LHCN-M2 (cell line): ENCODE data around the gene GREB1L. TPM values are rescaled to one million over a fixed set of nuclear protein-coding genes. Genes with fewer than 3 reads are reported as not detected.
"Not testable (repeated sequence)": the region's sequence is repeated elsewhere in the genome, so short reads cannot be mapped to it uniquely, and the experiment has no call there.

Experiments
- DNase-seq: peaks from one replicate; pipeline ENCODE4 v3.0.0-alpha.2; 2012; ENCODE audit warnings: low read depth
- total RNA-seq: library from RNA; depleted of rRNA; stranded (reverse); fragments of >200 nt; gene quantifications from 2 replicates; pipeline ENCODE4 v1.2.3, GENCODE V29; 2014

The GREB1L gene
- total RNA-seq, 1 experiment from 2014 or later, result 15.2 TPM

GRCh38 chr18:21363348-21363747, 121.3 kb downstream of the GREB1L start:
- peak; percentile 48 for DNase-seq

- DNase-seq, result no peak
Measured at GRCh38 chr18:21364471-21364870, 122.4 kb downstream of the GREB1L start.

GRCh38 chr18:21366896-21367295, 124.9 kb downstream of the GREB1L start:
- no peak for DNase-seq

DNA sequence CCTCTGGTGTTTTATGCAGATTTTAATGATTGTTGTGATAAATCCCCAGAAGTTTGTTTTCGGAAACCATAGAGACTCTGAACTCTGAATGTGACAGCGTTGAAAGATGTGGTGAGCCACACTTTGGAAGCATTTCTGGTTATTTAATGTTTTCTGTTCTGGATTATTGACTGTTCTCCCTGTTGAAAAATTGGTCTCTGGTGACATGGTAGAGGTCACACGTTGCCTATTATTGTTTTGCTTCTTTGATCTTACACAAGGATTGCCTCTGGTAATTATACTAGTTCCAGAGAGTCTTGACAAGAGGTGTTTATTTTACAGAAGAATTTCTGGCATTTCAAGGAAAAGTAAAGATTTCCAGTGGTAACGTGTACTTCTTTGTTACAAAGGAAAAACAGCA, 127.1 kb downstream of the GREB1L start:
- peak; percentile 49 for DNase-seq

- DNase-seq, result not testable (repeated sequence)
Measured at GRCh38 chr18:21369597-21369996, 127.6 kb downstream of the GREB1L start.

- no peak for DNase-seq
Measured at GRCh38 chr18:21383031-21383430, 141.0 kb downstream of the GREB1L start.

DNA sequence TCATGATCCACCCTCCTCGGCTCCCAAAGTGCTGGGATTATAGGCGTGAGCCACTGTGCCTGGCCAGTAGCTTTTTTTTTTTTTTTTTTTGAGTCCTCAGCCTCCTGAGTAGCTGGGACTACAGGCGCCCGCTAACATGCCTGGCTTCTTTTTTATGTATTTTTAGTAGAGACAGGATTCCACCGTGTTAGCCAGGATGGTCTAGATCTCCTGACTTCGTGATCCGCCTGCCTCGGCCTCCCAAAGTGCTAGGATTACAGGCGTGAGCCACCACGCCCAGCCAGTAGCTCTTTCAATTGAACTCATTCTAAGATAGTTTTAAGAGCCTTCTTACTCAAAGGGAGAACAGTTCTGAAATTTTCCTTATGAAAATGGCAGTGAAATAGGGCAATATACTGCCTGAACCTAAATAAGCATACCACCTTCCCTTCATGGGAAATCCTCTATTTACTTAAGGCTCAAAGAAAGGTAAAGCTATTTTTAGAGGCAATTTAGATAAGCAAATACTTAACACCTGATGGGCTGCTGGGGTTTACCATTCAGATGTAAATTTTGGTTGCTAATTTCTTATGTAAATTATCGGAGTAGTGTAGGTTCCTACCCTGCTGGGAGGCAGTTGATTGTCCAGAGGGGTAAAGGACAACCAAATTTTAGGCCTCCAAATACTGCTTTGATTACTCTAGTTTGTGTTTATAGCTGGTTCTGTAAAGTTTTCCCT, 144.7 kb downstream of the GREB1L start:
- no peak for DNase-seq

DNA sequence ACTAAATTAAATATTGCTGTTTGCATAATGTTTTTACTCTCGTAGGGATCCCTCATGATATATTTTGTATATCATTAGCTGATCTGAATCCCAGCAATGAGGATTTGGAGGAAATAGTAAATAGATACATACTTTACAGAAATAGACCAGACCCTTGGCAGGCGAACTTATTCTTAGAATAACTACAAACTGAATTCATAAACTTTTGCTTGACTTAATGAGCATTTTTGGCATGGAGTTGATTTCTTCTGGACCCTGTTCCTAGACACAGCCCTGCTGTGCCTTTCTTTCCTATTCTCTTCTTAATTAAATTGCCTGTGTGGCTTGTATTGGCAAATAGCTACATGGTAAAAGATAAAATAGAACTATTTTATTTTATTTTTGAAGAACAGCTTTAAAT, 145.9 kb downstream of the GREB1L start:
- DNase-seq, result no peak

DNA sequence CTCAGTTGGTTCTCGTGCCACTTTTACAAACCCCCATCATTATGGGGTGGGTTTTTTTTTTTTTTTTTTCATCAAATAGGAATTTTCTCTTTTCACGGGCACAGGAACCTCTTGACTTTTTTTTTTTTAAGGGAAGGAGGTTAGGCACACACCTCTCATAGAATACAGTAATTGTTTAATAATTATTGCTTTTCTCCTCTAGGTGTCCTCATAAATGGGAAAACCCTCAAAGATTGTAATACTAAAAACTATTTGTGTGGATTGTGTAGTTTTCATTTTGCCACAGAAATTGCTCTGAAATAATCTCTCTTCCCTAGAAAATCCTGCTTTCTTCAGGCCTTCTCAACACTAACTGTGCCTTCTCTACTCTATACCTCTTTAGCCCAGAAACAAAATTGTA, 147.3 kb downstream of the GREB1L start:
- DNase-seq, result peak; percentile 24

- DNase-seq, result no peak
Measured at GRCh38 chr18:21389903-21390302, 147.9 kb downstream of the GREB1L start.

- peak; percentile 89 for DNase-seq
Measured at GRCh38 chr18:21391074-21391673, 149.1 kb downstream of the GREB1L start.

DNA sequence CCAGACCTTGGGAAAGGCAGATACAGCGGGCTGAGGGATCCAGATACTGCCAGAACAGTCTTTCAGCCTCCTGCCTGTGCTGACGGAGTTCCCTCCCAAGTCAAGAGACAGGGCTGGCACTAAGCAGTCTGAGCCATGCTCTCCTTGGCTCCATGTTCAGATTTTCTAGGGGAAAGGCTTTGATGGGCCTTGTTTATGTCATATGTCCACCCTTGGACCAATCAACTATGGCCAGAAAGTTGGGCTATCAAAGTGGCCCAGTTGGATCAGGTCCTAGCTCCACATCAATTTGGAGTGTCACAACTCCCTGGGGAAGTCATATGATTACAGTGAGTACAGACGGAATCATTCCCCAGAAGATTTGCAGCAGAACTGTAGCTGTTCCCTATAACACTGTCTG, 152.0 kb downstream of the GREB1L start:
- DNase-seq, result peak; percentile 21

DNA sequence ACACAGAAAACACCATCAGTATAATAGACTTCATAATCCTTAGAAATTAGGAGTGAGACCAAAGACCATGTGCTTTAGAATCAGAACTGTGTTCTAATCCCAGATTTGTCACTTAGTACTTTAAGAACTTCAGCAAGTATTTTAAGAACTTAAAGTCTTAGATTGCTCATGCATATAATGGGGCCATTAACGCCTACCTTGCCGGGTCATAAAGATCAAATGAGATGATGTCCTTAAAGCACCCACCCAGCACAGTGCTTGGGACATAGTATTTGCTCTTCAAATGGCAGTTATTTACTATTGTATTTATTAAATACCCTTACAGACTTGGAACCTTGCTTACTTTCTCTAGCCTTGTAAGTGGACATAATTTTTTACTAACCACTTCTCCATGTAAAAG, 156.1 kb downstream of the GREB1L start:
- DNase-seq, result no peak

DNA sequence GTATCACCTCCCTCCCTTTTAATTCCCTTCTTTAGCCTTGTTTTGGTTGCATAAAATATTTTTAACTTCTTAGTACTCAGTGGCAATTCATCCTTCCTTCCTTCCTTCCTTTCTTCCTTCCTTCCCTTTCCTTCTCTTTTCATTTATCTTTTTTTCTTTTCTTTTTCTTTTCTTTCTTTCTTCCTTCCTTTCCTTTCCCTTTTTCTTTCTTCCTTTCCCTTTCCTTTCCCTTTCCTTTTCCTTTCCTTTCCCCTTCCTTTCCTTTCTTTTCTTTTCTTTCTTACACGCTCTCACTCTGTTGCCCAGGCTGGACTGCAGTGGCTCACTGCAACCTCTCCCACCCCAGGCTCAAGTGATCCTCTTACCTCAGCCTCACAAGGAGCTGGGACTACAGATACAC, 160.2 kb downstream of the GREB1L start:
- no peak for DNase-seq

DNA sequence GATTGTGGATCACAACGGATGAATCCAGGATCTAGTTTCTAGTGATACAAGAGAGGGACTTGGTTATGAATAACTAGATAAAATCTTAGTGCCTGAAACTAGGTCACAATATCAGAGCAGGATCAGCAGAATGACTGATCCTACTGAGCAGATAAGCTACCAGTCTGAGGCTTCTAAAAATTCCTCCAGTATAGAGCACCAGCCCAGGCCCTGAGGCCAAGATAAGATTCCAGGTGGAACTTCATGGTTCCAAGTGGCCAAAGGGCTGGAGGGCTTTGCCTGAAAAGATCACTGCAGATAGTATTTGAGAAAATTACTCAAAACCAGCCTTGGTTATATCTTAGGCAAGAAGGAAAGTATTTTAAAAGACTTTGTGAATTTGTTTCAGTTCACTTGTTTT, 162.4 kb downstream of the GREB1L start:
- DNase-seq, result no peak

- DNase-seq, result peak; percentile 60
Measured at GRCh38 chr18:21406116-21406515, 164.1 kb downstream of the GREB1L start.

- peak; percentile 64 for DNase-seq
Measured at GRCh38 chr18:21408681-21409080, 166.6 kb downstream of the GREB1L start.

GRCh38 chr18:21433436-21433835, 191.4 kb downstream of the GREB1L start:
- peak; percentile 10 for DNase-seq

GRCh38 chr18:21439431-21439846, 197.4 kb downstream of the GREB1L start:
- peak; percentile 92 for DNase-seq

DNA sequence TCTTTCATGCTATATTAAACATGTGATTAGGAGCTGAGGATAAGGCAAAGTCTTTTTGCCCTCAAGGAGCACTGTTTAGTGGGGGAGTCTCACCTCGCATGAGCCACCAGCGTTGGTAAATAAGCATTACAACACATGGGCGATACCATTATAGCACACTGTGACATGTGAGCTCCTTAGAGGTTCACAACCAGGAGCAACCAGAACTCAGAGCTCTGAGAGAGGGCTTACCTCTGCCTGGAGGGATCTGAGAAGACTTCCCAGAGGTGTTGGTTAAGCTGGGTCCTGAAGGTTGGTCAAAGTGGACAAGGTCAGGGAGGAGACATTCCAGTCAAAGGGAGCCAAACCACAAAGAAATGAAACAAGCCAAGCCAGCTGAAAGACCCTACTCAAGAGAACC, 199.6 kb downstream of the GREB1L start:
- no peak for DNase-seq

DNA sequence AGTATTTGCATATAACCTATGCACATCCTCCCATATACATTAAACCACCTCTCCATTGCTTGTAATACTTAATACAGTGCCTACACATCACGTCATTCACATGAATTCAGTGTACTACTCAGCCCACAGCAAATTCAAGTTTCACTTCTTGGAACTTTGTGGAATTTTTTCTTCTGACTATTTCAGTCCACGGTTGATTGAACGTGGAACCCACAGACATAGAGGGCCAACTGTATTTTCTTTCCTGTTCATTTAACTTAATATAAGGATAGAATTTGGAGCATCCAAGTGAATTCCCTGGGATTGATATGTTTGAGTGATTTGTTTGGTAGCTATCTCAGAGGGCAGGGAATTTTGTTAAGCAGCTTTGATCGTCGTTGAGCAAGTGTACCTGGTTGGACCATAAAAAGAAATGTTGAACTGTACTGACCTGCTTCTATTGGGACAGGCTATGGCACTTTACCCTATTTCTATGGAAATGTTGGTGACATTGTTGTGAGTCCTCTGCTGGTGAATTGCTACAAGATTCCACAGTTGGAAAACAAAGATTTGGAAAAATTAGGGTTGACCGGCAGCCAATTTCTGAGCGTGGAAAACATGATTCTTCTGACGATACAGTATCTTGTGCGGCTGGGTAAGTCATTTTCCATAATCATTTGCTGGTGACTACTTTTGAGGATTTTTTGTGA, 201.9 kb downstream of the GREB1L start:
- no peak for DNase-seq

- peak; percentile 67 for DNase-seq
Measured at GRCh38 chr18:21444465-21445212, 202.6 kb downstream of the GREB1L start.
